B cell (primary cell): Measurements from ENCODE around the gene SRP19.

Experiments used
- CTCF ChIP-seq: fragments of 200-600 bp; IDR thresholded peaks from one replicate; pipeline ENCODE4 v1.8.0; 2022; ENCODE audit warnings: antibody characterized with exemption, mild to moderate bottlenecking
- EZH2 ChIP-seq: IDR thresholded peaks from 2 replicates; pipeline ENCODE4 v1.6.1; 2012; ENCODE audit warnings: borderline replicate concordance, low read depth, mild to moderate bottlenecking, moderate library complexity, low read length; ENCODE audit not compliant: insufficient read depth, poor library complexity, severe bottlenecking

GRCh38 chr5:112862085-112862484 is 998 bp downstream of the SRP19 start:
- TF ChIP-seq EZH2 (no peak), CTCF (no peak)
